HG02759 (cell line): Measurements from ENCODE around the gene USF3.

ENCODE experiments used
- ATAC-seq: cut with Tn5 transposase; IDR thresholded peaks from one replicate; pipeline ENCODE4 v1.9.1; 2021; ENCODE audit warnings: mild to moderate bottlenecking, moderate library complexity; ENCODE audit not compliant: unreplicated experiment

Gene USF3

GRCh38 chr3:113695786-113696645, at the start of gene USF3:
TSS of gene USF3 (minus strand) at chr3:113696642. CDS start at chr3:113674878, 21,764 bp downstream.
- ATAC-seq: peak; percentile 68

- peak; percentile 52 for ATAC-seq
Measured at GRCh38 chr3:113745756-113746547, 49.5 kb upstream of the USF3 start, which contains the start of gene NAA50. TSS of gene NAA50 (minus strand) at chr3:113746249. CDS start at chr3:113745949, 300 bp downstream.

GRCh38 chr3:113744941-113745755, 48.7 kb upstream of the USF3 start:
- peak; percentile 52 for ATAC-seq

GRCh38 chr3:113743006-113743630, 46.7 kb upstream of the USF3 start:
- ATAC-seq: no peak

GRCh38 chr3:113741620-113742019, 45.2 kb upstream of the USF3 start:
- ATAC-seq: no peak

- no peak for ATAC-seq
Measured at GRCh38 chr3:113741086-113741485, 44.6 kb upstream of the USF3 start.

GRCh38 chr3:113736548-113737089, 40.2 kb upstream of the USF3 start:
- ATAC-seq: peak; percentile 70

GRCh38 chr3:113731694-113732093, 35.3 kb upstream of the USF3 start:
- ATAC-seq: no peak

GRCh38 chr3:113730550-113730949, 34.1 kb upstream of the USF3 start:
- no peak for ATAC-seq

- no peak for ATAC-seq
Measured at GRCh38 chr3:113728661-113729060, 32.2 kb upstream of the USF3 start.

- no peak for ATAC-seq
Measured at GRCh38 chr3:113721636-113722035, 25.2 kb upstream of the USF3 start.

GRCh38 chr3:113719758-113720157, 23.3 kb upstream of the USF3 start:
- ATAC-seq: no peak

GRCh38 chr3:113719294-113719693, 22.9 kb upstream of the USF3 start:
- ATAC-seq: no peak

GRCh38 chr3:113717818-113718217, 21.4 kb upstream of the USF3 start:
- no peak for ATAC-seq

- no peak for ATAC-seq
Measured at GRCh38 chr3:113717308-113717707, 20.9 kb upstream of the USF3 start.

- ATAC-seq: no peak
Measured at GRCh38 chr3:113714702-113715101, 18.3 kb upstream of the USF3 start.

- ATAC-seq: no peak
Measured at GRCh38 chr3:113712129-113712528, 15.7 kb upstream of the USF3 start.

- ATAC-seq: no peak
Measured at GRCh38 chr3:113707835-113708234, 11.4 kb upstream of the USF3 start.

- ATAC-seq: no peak
Measured at GRCh38 chr3:113698956-113699355, 2.5 kb upstream of the USF3 start.

- ATAC-seq: no peak
Measured at GRCh38 chr3:113698213-113698742, 1.8 kb upstream of the USF3 start.
